Lower leg skin (tissue), 3 donors: ENCODE measurements around the gene LRFN2.

Experiments
- POLR2A ChIP-seq, 2 donors: fragments of 450-650 bp; IDR thresholded peaks; one replicate each; pipeline ENCODE4 v1.6.1; 2016 to 2017; ENCODE audit warnings: antibody characterized with exemption in 2 of 2, mild to moderate bottlenecking in 1 of 2, moderate library complexity in 1 of 2
- TF ChIP-seq, protein P1 (sequence below), 3 donors: fragments of 450-650 bp; IDR thresholded peaks; one replicate each; pipeline ENCODE4 v1.5.1; 2016; ENCODE audit warnings: antibody characterized with exemption in 3 of 3, mild to moderate bottlenecking in 3 of 3, moderate library complexity in 2 of 3

DNA sequence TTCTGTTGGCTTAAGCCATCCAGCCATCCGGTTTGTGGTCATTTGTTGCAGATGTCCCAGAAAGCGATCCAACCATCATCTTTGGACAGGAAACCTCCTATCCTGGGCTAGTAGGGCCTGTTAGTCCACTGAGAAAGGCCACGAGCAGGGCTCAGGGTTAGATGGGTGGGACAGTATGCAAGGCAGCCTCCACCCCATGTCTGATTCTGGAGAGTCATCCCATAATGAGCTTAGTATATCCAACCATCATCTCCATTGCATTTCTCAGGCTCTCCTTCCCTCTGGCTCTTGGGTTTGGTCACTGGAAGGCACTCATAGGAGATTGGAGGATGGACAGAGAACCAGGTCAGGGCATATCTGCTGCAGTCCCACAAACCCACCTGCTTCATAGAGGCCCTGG is 117.8 kb downstream of the LRFN2 start:
- TF ChIP-seq POLR2A (IDR thresholded peaks at IDR 0.05): no peak
- TF ChIP-seq, protein P1, sequence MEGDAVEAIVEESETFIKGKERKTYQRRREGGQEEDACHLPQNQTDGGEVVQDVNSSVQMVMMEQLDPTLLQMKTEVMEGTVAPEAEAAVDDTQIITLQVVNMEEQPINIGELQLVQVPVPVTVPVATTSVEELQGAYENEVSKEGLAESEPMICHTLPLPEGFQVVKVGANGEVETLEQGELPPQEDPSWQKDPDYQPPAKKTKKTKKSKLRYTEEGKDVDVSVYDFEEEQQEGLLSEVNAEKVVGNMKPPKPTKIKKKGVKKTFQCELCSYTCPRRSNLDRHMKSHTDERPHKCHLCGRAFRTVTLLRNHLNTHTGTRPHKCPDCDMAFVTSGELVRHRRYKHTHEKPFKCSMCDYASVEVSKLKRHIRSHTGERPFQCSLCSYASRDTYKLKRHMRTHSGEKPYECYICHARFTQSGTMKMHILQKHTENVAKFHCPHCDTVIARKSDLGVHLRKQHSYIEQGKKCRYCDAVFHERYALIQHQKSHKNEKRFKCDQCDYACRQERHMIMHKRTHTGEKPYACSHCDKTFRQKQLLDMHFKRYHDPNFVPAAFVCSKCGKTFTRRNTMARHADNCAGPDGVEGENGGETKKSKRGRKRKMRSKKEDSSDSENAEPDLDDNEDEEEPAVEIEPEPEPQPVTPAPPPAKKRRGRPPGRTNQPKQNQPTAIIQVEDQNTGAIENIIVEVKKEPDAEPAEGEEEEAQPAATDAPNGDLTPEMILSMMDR (IDR thresholded peaks at IDR 0.05): no peak
